Measurements from ENCODE around the gene NPR1. TPM values are rescaled to one million over a fixed set of nuclear protein-coding genes. Genes with fewer than 3 reads are reported as not detected.

Gene NPR1
- total RNA-seq, 1 experiment from 2014 or later, result not detected

DNA sequence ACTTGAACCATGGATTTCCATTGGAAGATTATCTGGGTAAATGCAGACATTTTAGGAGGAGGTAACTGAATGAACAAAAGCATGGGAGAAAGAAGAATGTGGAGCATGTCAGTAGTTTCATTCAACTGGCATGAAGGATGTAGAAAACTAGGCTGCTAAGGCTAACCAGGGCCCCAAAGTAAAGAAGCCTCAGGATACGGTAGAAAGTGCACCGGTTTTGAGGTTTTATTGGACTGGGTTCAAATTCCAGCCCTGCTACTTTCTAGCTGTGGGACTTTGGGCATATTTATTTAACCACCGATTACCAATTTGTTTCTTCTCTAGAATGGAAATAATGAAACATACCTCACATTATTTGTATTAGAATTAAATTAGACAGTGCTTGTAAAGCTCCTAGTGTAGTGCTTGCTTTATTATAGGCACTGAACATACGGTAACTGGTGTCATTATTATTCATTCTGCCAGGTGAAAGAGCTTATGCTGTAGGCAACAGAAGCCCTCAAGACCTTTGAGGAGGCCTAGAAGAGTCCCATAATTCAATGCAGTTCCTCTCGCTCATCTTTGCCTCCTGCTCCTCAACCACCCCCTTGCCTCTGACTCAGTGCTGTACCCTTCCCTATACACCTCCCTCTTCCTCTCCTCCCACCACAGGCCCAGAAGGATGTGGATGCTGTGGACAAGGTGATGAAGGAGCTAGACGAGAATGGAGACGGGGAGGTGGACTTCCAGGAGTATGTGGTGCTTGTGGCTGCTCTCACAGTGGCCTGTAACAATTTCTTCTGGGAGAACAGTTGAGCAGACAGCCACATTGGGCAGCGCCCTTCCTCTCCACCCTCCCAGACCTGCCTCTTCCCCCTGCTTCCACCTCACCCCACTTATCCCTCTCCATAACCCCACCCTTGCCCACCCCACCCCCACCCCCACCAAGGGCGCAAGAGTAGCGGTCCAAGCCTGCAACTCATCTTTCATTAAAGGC is 47.2 kb upstream of the NPR1 start:
- Mint-ChIP-seq H3K4me1 (ENCODE audit: low read depth, unreplicated experiment) (peaks cover 36% of the 10 kb centered on the region), H3K4me3 (ENCODE audit: low read depth, unreplicated experiment) (no peak overlapping the region), H3K27me3 (ENCODE audit: unreplicated experiment) (no peaks in the 10 kb centered on the region), H3K9me3 (ENCODE audit: low read depth, unreplicated experiment) (no peaks in the 10 kb centered on the region), H3K27ac (ENCODE audit: unreplicated experiment) (no peak overlapping the region), H3K36me3 (ENCODE audit: insufficient read depth, unreplicated experiment) (peaks cover 57% of the 10 kb centered on the region)
- CTCF ChIA-PET, result interaction anchor here (1.1 to 1.9 kb wide), 3 partner anchors 18 to 59 kb away, joined by 3 to 8 read pairs (median 3); partner anchors contain the start of gene S100A16
- DNase-seq, result no peak
- BruUV-seq (replicated peaks), result no TSS peak
- TF ChIP-seq, protein P1, sequence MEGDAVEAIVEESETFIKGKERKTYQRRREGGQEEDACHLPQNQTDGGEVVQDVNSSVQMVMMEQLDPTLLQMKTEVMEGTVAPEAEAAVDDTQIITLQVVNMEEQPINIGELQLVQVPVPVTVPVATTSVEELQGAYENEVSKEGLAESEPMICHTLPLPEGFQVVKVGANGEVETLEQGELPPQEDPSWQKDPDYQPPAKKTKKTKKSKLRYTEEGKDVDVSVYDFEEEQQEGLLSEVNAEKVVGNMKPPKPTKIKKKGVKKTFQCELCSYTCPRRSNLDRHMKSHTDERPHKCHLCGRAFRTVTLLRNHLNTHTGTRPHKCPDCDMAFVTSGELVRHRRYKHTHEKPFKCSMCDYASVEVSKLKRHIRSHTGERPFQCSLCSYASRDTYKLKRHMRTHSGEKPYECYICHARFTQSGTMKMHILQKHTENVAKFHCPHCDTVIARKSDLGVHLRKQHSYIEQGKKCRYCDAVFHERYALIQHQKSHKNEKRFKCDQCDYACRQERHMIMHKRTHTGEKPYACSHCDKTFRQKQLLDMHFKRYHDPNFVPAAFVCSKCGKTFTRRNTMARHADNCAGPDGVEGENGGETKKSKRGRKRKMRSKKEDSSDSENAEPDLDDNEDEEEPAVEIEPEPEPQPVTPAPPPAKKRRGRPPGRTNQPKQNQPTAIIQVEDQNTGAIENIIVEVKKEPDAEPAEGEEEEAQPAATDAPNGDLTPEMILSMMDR (IDR thresholded peaks at IDR 0.05; ENCODE audit: unreplicated experiment), result no peak
- intact Hi-C loops (cut with micrococcal nuclease; ENCODE audit: unreplicated experiment), result no loop called here

DNA sequence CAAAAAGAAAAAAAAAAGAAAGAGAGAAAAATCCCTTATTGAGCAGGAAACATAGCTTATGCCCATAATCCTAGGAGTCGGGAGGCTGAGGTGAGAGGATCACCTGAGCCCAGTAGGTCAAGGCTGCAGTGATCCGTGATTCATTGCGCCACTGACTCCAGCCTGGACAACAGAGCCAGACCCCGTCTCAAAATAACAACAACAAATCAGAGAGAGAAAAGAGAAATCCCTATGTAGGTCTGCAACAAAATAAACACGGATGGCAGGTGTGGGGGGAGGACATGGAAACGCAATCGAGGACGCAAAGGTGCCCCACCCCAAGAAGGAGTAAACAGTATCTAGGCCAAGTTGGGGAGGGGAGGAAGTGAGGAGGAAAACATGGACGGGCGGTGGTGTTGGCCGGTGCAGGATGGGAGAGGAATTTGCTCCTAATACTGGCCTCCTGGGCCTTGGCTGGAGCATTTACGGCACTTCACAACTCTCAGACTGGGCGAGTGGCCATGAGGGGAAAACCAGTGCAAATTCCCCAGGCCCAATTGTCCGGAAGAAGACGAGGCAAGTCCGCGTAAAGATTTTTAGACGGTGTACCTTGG is 45.2 kb upstream of the NPR1 start:
- Mint-ChIP-seq H3K4me3 (ENCODE audit: low read depth, unreplicated experiment) (peak overlapping the region; percentile 98), H3K4me1 (ENCODE audit: low read depth, unreplicated experiment) (peaks cover 44% of the 10 kb centered on the region), H3K9me3 (ENCODE audit: low read depth, unreplicated experiment) (no peaks in the 10 kb centered on the region), H3K36me3 (ENCODE audit: insufficient read depth, unreplicated experiment) (peaks cover 58% of the 10 kb centered on the region), H3K27ac (ENCODE audit: unreplicated experiment) (peak overlapping the region; percentile 98), H3K27me3 (ENCODE audit: unreplicated experiment) (no peaks in the 10 kb centered on the region)
- BruUV-seq (replicated peaks), result no TSS peak
- no peak for DNase-seq
- CTCF ChIA-PET, result interaction anchor here (0.5 to 2.5 kb wide), 14 partner anchors 17 to 334 kb away, joined by 3 to 28 read pairs (median 4); partner anchors contain the start of genes CREB3L4, S100A14, S100A16 and S100A2
- intact Hi-C loops (cut with micrococcal nuclease; ENCODE audit: unreplicated experiment), result no loop called here
- TF ChIP-seq, protein P1 (IDR thresholded peaks at IDR 0.05; ENCODE audit: unreplicated experiment), result no peak

DNA sequence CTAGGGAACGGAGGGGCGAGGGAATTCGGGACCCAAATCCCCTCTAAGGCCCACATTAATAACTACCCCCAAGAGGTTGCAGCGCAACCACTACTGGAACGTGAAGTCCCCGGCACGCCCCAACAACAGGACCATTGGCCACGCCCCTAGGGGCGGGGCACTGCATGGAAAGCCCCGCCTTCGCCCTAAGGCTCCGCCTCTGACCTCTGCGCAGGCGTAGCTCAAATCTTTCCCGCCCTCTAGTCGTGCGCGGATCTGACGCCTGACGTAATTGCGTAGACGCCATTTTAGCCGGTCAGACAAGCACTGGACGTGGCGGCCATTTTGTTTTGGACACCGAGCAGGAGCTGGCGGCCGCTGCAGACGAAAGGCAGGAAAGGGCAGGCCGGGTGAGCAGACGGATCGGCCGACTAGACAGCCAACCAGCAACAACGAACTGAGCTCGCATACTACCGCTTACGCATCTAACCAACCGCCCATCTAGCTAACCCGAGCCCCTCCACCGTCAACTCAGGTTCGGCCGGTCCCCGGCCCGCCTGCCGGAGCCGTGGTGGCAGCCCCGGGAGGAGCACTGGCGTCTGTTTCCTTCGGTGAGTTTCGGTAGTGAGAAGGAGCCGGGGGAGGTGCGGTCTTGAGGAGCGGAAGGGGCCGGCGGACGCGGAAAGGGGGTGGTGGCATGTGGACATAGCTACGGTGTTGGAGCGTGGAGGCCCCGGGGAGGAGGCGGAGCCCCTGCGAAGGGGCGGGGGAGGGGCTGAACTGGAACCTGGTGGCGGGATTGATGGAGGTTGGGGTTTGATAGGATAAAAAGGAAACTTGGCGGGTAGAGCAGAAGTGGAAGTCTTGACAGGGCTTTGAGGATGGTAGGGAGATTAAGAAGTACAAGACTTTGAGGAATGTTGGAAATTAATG is 44.5 kb upstream of the NPR1 start, which contains the start of gene CHTOP:
CHTOP (plus strand) TSS at position 313 of the 912 bp plus-strand sequence. CDS start 2,523 bp downstream, outside the sequence.
- peak; percentile 99 for DNase-seq
- Mint-ChIP-seq H3K27ac (ENCODE audit: unreplicated experiment) (peak within 1 kb of the TSS; percentile 98), H3K36me3 (ENCODE audit: insufficient read depth, unreplicated experiment) (peaks cover 65% of the 10 kb centered on the region), H3K4me1 (ENCODE audit: low read depth, unreplicated experiment) (peaks cover 44% of the 10 kb centered on the region), H3K4me3 (ENCODE audit: low read depth, unreplicated experiment) (peak within 1 kb of the TSS; percentile 98), H3K27me3 (ENCODE audit: unreplicated experiment) (no peaks in the 10 kb centered on the region), H3K9me3 (ENCODE audit: low read depth, unreplicated experiment) (no peaks in the 10 kb centered on the region)
- BruUV-seq (replicated peaks), result TSS peak; percentile 81
- intact Hi-C loops (cut with micrococcal nuclease; ENCODE audit: unreplicated experiment), result loop anchor here (2.0 kb wide), 1 partner anchor 61 kb away; no protein-coding TSS in a partner anchor
- CTCF ChIA-PET, result interaction anchor here (0.6 to 2.5 kb wide), 16 partner anchors 15 to 333 kb away, joined by 3 to 28 read pairs (median 4); partner anchors contain the start of genes CREB3L4, S100A14, S100A16 and S100A2
- TF ChIP-seq, protein P1 (IDR thresholded peaks at IDR 0.05; ENCODE audit: unreplicated experiment), result no peak

Data from Calu3 (cell line).